ENCODE data around the gene CNOT8. TPM values are rescaled to one million over a fixed set of nuclear protein-coding genes. Genes with fewer than 3 reads are reported as not detected.

Gene CNOT8
- total RNA-seq, 1 experiment from 2014 or later, result 45.0 TPM

DNA sequence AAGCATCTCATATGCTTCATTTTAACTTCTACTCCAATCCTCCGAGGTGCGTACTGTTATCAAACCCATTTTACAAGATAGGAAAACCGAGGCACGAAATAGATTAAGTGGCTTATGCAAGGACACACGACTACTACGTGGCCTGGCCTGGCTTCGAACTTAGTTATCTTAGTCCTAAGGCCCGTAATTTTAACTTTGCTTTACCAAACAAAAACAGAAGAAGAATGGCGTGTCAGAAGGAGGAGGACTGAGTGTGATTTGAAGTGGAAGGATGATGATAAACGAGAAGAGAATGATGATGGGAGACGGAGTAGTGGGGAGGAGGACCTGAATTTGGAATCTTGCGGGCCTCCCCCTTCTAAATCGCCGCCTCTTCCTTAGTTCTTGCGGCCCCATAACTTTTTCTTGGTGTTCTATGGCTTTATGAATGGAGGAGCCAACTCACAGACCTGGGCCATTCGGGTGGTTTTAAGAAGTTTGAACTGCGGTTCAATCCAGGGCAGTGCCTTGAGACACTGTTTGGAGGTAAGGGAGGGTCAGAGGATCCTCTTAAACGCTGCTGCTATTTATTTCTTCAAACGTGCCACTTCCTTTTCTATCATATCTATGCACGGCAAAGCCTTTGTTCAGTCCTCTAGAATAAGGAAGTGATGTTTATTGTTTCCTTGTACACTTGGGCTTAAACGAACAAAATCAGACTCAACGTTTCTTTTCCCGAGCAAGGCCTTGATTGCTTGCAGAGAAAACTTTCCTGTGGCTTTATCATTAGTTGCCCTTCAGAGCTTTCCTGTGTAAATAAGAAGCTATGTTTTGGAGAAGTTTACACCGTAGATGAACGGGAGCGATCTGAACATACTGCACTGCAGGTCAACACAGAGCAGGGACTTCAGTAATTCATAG lies 795 bp downstream of the CNOT8 start:
- no peaks in the 10 kb centered on the region for H3K9me3 ChIP-seq (ENCODE audit: control insufficient read depth in 1 of 2, insufficient read depth in 1 of 2, low read depth in 1 of 2, low read length in 2 of 2)
- H3K4me3 ChIP-seq (replicated peaks in 1 of 2; ENCODE audit: low read depth in 1 of 2, low read length in 2 of 2), result peak overlapping the region; percentile 76 to 95
- ChIA-PET CTCF (no interaction called here), RAD21 (ENCODE audit: low non-redundant PET in 1 of 2, low total read pairs in 2 of 2, uncharacterized antibody in 2 of 2, unreplicated experiment in 2 of 2) (no interaction called here), POLR2A (interaction anchor here (0.9 to 2.1 kb wide), 3 partner anchors 30 to 146 kb away, joined by 3 to 7 read pairs (median 3); no protein-coding TSS in a partner anchor)
- H3K4me2 ChIP-seq (ENCODE audit: low read length), result peak overlapping the region; percentile 80
- BruUV-seq (replicated peaks), result TSS peak; percentile 57
- peaks cover 17 to 22% of the 10 kb centered on the region in 2 experiments for H3K4me1 ChIP-seq (ENCODE audit: control insufficient read depth in 1 of 2, insufficient read depth in 2 of 2, low read length in 2 of 2)
- H3K9me2 ChIP-seq (ENCODE audit: insufficient read depth), result no peaks in the 10 kb centered on the region
- H3K9ac ChIP-seq (ENCODE audit: low read length), result peak overlapping the region; percentile 82
- peaks cover 56% of the 10 kb centered on the region for H3K79me2 ChIP-seq (ENCODE audit: insufficient read depth, low read length)
- no peaks in the 10 kb centered on the region for H3K27me3 ChIP-seq (ENCODE audit: insufficient read depth, low read length)
- no peaks in the 10 kb centered on the region for H4K20me1 ChIP-seq (ENCODE audit: insufficient read depth)
- intact Hi-C loops (cut with micrococcal nuclease), result loop anchor here (2.0 to 10.0 kb wide), 3 partner anchors 78 to 174 kb away; partner anchors contain the start of genes GEMIN5 and LARP1
- ATAC-seq (no peak), DNase-seq (ENCODE audit: low read depth, low spot score) (no peak)
- H3K36me3 ChIP-seq (ENCODE audit: control insufficient read depth in 1 of 2, insufficient read depth in 2 of 2, low read length in 2 of 2), result peaks cover 0 to 4% of the 10 kb centered on the region in 2 experiments; a peak in 1 of 4 replicates
- H3K27ac ChIP-seq (ENCODE audit: low read depth, low read length), result peak overlapping the region; percentile 94
- no peak overlapping the region for H2AFZ ChIP-seq (ENCODE audit: low read depth, low read length, poor library complexity, severe bottlenecking)
- no peak for TF ChIP-seq TCF7L2 (IDR thresholded peaks at IDR 0.05; ENCODE audit: borderline replicate concordance, extremely low read depth, insufficient read depth, insufficient read length)
- no peak for TF ChIP-seq EZH2phosphoT487 (IDR thresholded peaks at IDR 0.05; ENCODE audit: borderline replicate concordance)
- TF ChIP-seq, protein P1, sequence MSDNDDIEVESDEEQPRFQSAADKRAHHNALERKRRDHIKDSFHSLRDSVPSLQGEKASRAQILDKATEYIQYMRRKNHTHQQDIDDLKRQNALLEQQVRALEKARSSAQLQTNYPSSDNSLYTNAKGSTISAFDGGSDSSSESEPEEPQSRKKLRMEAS (IDR thresholded peaks at IDR 0.05), result no peak
- TF ChIP-seq ZFX (IDR thresholded peaks at IDR 0.05), result no peak
- TF ChIP-seq RAD21 (IDR thresholded peaks at IDR 0.05; ENCODE audit: low read depth), result no peak
- TF ChIP-seq YY1 (IDR thresholded peaks at IDR 0.05; ENCODE audit: extremely low read depth, insufficient replicate concordance, low read depth, low read length), result no peak
- TF ChIP-seq SP1 (IDR thresholded peaks at IDR 0.05; ENCODE audit: low read depth), result no peak
- TF ChIP-seq EZH2 (IDR thresholded peaks at IDR 0.05), result no peak
- no peak for TF ChIP-seq ELF1 (IDR thresholded peaks at IDR 0.05; ENCODE audit: borderline replicate concordance, low read depth)
- TF ChIP-seq POLR2A (IDR thresholded peaks at IDR 0.05; ENCODE audit: borderline replicate concordance, extremely low read depth, insufficient read depth, insufficient read length), result no peak
- no peak for TF ChIP-seq POLR2AphosphoS5 (IDR thresholded peaks at IDR 0.05; ENCODE audit: low read depth, low read length)
- TF ChIP-seq SIN3A (IDR thresholded peaks at IDR 0.05; ENCODE audit: low read depth), result no peak
- TF ChIP-seq, protein P2, sequence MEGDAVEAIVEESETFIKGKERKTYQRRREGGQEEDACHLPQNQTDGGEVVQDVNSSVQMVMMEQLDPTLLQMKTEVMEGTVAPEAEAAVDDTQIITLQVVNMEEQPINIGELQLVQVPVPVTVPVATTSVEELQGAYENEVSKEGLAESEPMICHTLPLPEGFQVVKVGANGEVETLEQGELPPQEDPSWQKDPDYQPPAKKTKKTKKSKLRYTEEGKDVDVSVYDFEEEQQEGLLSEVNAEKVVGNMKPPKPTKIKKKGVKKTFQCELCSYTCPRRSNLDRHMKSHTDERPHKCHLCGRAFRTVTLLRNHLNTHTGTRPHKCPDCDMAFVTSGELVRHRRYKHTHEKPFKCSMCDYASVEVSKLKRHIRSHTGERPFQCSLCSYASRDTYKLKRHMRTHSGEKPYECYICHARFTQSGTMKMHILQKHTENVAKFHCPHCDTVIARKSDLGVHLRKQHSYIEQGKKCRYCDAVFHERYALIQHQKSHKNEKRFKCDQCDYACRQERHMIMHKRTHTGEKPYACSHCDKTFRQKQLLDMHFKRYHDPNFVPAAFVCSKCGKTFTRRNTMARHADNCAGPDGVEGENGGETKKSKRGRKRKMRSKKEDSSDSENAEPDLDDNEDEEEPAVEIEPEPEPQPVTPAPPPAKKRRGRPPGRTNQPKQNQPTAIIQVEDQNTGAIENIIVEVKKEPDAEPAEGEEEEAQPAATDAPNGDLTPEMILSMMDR (IDR thresholded peaks at IDR 0.05 in 2 of 3, conservative IDR thresholded peaks at IDR 0.05 in 1 of 3; ENCODE audit: borderline replicate concordance in 1 of 3, insufficient read depth in 1 of 3, low read depth in 2 of 3, low read length in 2 of 3), result no peak
- TF ChIP-seq CEBPB (IDR thresholded peaks at IDR 0.05; ENCODE audit: low read depth), result no peak
- no peak for TF ChIP-seq EGR1 (IDR thresholded peaks at IDR 0.05; ENCODE audit: low read depth)
- TF ChIP-seq CBX3 (IDR thresholded peaks at IDR 0.05; ENCODE audit: low read depth), result no peak
- TF ChIP-seq, protein P3, sequence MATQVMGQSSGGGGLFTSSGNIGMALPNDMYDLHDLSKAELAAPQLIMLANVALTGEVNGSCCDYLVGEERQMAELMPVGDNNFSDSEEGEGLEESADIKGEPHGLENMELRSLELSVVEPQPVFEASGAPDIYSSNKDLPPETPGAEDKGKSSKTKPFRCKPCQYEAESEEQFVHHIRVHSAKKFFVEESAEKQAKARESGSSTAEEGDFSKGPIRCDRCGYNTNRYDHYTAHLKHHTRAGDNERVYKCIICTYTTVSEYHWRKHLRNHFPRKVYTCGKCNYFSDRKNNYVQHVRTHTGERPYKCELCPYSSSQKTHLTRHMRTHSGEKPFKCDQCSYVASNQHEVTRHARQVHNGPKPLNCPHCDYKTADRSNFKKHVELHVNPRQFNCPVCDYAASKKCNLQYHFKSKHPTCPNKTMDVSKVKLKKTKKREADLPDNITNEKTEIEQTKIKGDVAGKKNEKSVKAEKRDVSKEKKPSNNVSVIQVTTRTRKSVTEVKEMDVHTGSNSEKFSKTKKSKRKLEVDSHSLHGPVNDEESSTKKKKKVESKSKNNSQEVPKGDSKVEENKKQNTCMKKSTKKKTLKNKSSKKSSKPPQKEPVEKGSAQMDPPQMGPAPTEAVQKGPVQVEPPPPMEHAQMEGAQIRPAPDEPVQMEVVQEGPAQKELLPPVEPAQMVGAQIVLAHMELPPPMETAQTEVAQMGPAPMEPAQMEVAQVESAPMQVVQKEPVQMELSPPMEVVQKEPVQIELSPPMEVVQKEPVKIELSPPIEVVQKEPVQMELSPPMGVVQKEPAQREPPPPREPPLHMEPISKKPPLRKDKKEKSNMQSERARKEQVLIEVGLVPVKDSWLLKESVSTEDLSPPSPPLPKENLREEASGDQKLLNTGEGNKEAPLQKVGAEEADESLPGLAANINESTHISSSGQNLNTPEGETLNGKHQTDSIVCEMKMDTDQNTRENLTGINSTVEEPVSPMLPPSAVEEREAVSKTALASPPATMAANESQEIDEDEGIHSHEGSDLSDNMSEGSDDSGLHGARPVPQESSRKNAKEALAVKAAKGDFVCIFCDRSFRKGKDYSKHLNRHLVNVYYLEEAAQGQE (IDR thresholded peaks at IDR 0.05; ENCODE audit: low read depth), result no peak
- TF ChIP-seq, protein P4, sequence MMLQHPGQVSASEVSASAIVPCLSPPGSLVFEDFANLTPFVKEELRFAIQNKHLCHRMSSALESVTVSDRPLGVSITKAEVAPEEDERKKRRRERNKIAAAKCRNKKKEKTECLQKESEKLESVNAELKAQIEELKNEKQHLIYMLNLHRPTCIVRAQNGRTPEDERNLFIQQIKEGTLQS (IDR thresholded peaks at IDR 0.05), result no peak
